ENCODE measurements around the gene STPG1. TPM values are rescaled to one million over a fixed set of nuclear protein-coding genes. Genes with fewer than 3 reads are reported as not detected.

STPG1 gene
- total RNA-seq, 1 experiment from 2014 or later = 14.9 TPM

- Histone ChIP-seq H3F3A (ENCODE audit: low read length, unreplicated experiment) (no peaks in the 10 kb centered on the region), H3K27ac (ENCODE audit: low read length) (no peak overlapping the region), H3K4me2 (ENCODE audit: low read length) (peak overlapping the region; percentile 82; the same call in 1 of the 2 replicates), H3K9ac (ENCODE audit: low read length) (no peak overlapping the region), H3K79me2 (ENCODE audit: low read length) (no peaks in the 10 kb centered on the region), H3K9me2 (replicated peaks; ENCODE audit: low read length) (no peaks in the 10 kb centered on the region), H3K4me3 (ENCODE audit: low read length) (no peak overlapping the region), H3K27me3 (ENCODE audit: low read length) (no peaks in the 10 kb centered on the region), H3K9me3 (ENCODE audit: low read length) (no peaks in the 10 kb centered on the region), H3K36me3 (ENCODE audit: low read depth, low read length) (no peaks in the 10 kb centered on the region), H3K4me1 (ENCODE audit: insufficient read depth, low read length) (peaks cover 61% of the 10 kb centered on the region), H2AFZ (ENCODE audit: low read length) (no peak overlapping the region), H4K20me1 (ENCODE audit: low read length) (no peaks in the 10 kb centered on the region)
- ChIA-PET POLR2A (ENCODE audit: unreplicated experiment) (interaction anchor here (0.5 to 0.7 kb wide), 2 partner anchors 37 to 55 kb away, joined by 3 to 22 read pairs; no protein-coding TSS in a partner anchor), CTCF (interaction anchor here (2.8 kb wide), 1 partner anchor 116 kb away, joined by 10 read pairs; no protein-coding TSS in a partner anchor)
- intact Hi-C loops (cut with micrococcal nuclease) = loop anchor here (2.0 kb wide), 1 partner anchor 73 kb away; no protein-coding TSS in a partner anchor
- no peak for ATAC-seq
- no peak for DNase-seq
- TF ChIP-seq EZH2phosphoT487 (IDR thresholded peaks at IDR 0.05; ENCODE audit: borderline replicate concordance, low read length) (no peak), EZH2 (IDR thresholded peaks at IDR 0.05; ENCODE audit: low read length, unreplicated experiment) (no peak), CTCF (conservative IDR thresholded peaks at IDR 0.05; ENCODE audit: low read depth, low read length) (no peak)
- BruUV-seq (replicated peaks) = no TSS peak
Observed at GRCh38 chr1:24317956-24318614, 95.5 kb downstream of the STPG1 start.

- Histone ChIP-seq H3K9me2 (replicated peaks; ENCODE audit: low read length) (no peaks in the 10 kb centered on the region), H3F3A (ENCODE audit: low read length, unreplicated experiment) (no peaks in the 10 kb centered on the region), H3K79me2 (ENCODE audit: low read length) (no peaks in the 10 kb centered on the region), H4K20me1 (ENCODE audit: low read length) (no peaks in the 10 kb centered on the region), H3K9me3 (ENCODE audit: low read length) (no peaks in the 10 kb centered on the region), H3K4me2 (ENCODE audit: low read length) (peak overlapping the region; percentile 53), H3K36me3 (ENCODE audit: low read depth, low read length) (no peaks in the 10 kb centered on the region), H3K9ac (ENCODE audit: low read length) (0 out of 2 replicates have a peak overlapping the region, but pooled peaks have one; percentile 23), H3K4me3 (ENCODE audit: low read length) (no peak overlapping the region), H2AFZ (ENCODE audit: low read length) (peak overlapping the region; percentile 49; the same call in 1 of the 2 replicates), H3K27me3 (ENCODE audit: low read length) (no peaks in the 10 kb centered on the region), H3K27ac (ENCODE audit: low read length) (peak overlapping the region; percentile 57), H3K4me1 (ENCODE audit: insufficient read depth, low read length) (peaks cover 52% of the 10 kb centered on the region)
- peak; percentile 88 for DNase-seq
- intact Hi-C loops (cut with micrococcal nuclease) = loop anchor here (2.0 kb wide), 1 partner anchor 74 kb away; no protein-coding TSS in a partner anchor
- TF ChIP-seq EZH2 (IDR thresholded peaks at IDR 0.05; ENCODE audit: low read length, unreplicated experiment) (no peak), CTCF (conservative IDR thresholded peaks at IDR 0.05; ENCODE audit: low read depth, low read length) (no peak; the same call in 1 of the 2 replicates), EZH2phosphoT487 (IDR thresholded peaks at IDR 0.05; ENCODE audit: borderline replicate concordance, low read length) (no peak)
- CTCF ChIA-PET = interaction anchor here (0.5 to 2.8 kb wide), 4 partner anchors 22 to 167 kb away, joined by 3 to 14 read pairs (median 9); no protein-coding TSS in a partner anchor
- peak; percentile 67 for ATAC-seq
- POLR2A ChIA-PET (ENCODE audit: unreplicated experiment) = no interaction called here
- BruUV-seq (replicated peaks) = no TSS peak
Observed at GRCh38 chr1:24317081-24317480, 96.5 kb downstream of the STPG1 start.
